Panc1 (cell line): Measurements from ENCODE around the gene ULBP2.

Experiments used
- POLR2AphosphoS5 ChIP-seq: IDR thresholded peaks from 2 replicates; pipeline ENCODE4 v1.6.1; 2012; ENCODE audit warnings: mild to moderate bottlenecking, low read depth, low read length, moderate library complexity
- SIN3A ChIP-seq: IDR thresholded peaks from 2 replicates; pipeline ENCODE4 v1.6.1; 2012; ENCODE audit warnings: low read depth, mild to moderate bottlenecking, low read length, moderate library complexity, borderline replicate concordance; ENCODE audit not compliant: insufficient read depth
- TCF7L2 ChIP-seq: IDR thresholded peaks from 2 replicates; pipeline ENCODE4 v1.6.1; 2011; ENCODE audit warnings: mild to moderate bottlenecking, low read depth, low read length, inconsistent platforms
- TF ChIP-seq, protein P1 (sequence below): fragments of 450-650 bp; IDR thresholded peaks from 2 replicates; pipeline ENCODE4 v1.5.1; 2017; ENCODE audit warnings: mild to moderate bottlenecking
- TF ChIP-seq, protein P2 (sequence below), 2 experiments: IDR thresholded peaks; 2 replicates each; pipeline ENCODE4 v1.6.1; 2011 to 2012; ENCODE audit warnings: low read depth in 2 of 2, control low read depth in 1 of 2, low read length in 1 of 2, mild to moderate bottlenecking in 1 of 2, moderate library complexity in 1 of 2; ENCODE audit not compliant: insufficient read depth in 1 of 2

DNA sequence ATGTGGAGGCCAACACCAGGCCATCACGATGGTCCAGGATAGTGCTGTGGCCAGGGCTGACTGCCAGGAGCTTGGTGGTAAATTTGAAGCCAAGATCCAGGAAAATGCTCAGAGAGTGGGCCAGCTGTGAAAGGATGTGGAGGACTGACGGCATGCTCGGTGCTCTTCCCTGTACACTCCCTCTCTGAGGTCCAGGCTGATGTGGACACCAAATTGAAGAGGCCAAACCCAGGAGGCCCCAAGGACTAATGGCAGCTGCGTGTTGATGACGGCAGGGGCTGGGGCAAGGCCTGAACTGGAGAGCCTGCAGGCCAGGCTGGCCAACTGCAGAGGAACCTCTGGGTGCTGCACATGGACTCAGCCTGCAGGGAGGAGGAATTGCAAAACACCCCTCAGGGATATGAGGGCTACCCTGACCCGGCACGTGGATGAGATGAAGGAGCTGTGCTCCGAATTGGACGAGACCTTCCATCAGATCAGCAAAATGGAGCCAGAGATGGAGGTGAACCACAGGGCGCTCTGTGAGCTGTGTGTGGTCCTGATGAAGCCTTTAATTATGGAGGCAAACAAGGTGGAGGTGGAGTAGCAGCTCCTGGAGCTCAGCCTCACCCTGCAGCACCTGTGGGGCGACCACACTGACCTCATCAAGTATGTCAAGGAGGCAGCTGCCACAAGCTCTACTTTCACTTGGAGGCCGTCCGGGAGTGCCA, 37.0 kb upstream of the ULBP2 start:
- TF ChIP-seq, protein P1, sequence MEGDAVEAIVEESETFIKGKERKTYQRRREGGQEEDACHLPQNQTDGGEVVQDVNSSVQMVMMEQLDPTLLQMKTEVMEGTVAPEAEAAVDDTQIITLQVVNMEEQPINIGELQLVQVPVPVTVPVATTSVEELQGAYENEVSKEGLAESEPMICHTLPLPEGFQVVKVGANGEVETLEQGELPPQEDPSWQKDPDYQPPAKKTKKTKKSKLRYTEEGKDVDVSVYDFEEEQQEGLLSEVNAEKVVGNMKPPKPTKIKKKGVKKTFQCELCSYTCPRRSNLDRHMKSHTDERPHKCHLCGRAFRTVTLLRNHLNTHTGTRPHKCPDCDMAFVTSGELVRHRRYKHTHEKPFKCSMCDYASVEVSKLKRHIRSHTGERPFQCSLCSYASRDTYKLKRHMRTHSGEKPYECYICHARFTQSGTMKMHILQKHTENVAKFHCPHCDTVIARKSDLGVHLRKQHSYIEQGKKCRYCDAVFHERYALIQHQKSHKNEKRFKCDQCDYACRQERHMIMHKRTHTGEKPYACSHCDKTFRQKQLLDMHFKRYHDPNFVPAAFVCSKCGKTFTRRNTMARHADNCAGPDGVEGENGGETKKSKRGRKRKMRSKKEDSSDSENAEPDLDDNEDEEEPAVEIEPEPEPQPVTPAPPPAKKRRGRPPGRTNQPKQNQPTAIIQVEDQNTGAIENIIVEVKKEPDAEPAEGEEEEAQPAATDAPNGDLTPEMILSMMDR: no peak
- TF ChIP-seq POLR2AphosphoS5: no peak
- TF ChIP-seq TCF7L2: no peak
- TF ChIP-seq, protein P2, sequence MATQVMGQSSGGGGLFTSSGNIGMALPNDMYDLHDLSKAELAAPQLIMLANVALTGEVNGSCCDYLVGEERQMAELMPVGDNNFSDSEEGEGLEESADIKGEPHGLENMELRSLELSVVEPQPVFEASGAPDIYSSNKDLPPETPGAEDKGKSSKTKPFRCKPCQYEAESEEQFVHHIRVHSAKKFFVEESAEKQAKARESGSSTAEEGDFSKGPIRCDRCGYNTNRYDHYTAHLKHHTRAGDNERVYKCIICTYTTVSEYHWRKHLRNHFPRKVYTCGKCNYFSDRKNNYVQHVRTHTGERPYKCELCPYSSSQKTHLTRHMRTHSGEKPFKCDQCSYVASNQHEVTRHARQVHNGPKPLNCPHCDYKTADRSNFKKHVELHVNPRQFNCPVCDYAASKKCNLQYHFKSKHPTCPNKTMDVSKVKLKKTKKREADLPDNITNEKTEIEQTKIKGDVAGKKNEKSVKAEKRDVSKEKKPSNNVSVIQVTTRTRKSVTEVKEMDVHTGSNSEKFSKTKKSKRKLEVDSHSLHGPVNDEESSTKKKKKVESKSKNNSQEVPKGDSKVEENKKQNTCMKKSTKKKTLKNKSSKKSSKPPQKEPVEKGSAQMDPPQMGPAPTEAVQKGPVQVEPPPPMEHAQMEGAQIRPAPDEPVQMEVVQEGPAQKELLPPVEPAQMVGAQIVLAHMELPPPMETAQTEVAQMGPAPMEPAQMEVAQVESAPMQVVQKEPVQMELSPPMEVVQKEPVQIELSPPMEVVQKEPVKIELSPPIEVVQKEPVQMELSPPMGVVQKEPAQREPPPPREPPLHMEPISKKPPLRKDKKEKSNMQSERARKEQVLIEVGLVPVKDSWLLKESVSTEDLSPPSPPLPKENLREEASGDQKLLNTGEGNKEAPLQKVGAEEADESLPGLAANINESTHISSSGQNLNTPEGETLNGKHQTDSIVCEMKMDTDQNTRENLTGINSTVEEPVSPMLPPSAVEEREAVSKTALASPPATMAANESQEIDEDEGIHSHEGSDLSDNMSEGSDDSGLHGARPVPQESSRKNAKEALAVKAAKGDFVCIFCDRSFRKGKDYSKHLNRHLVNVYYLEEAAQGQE (IDR thresholded peaks at IDR 0.05; ENCODE audit: insufficient read depth in 1 of 2, low read depth in 2 of 2, low read length in 1 of 2): no peak
- no peak for TF ChIP-seq SIN3A
